ENCODE results near the gene ADD3.

- TF ChIP-seq CTCF (IDR thresholded peaks at IDR 0.05): no peak
- no peak for TF ChIP-seq POLR2A (IDR thresholded peaks at IDR 0.05)
These were observed 150.5 kb downstream of the ADD3 start for GRCh38 chr10:110158051-110159005.
